Tibial nerve (tissue), 4 donors: ENCODE results near the gene CYP27A1.

Experiments used
- EP300 ChIP-seq, 2 donors: sonication (generic); formaldehyde crosslinking; IDR thresholded peaks; one replicate each; pipeline ENCODE4 v1.6.1; 2017; ENCODE audit warnings: antibody characterized with exemption in 2 of 2, mild to moderate bottlenecking in 1 of 2
- TF ChIP-seq, protein P1 (sequence below), 5 experiments: fragments of 200-600 bp in 3 of 5; fragments of 450-650 bp in 2 of 5; sonication (generic) in 3 of 5; IDR thresholded peaks; one replicate each; pipeline ENCODE4 v1.5.1; 2016 to 2019; ENCODE audit warnings: antibody characterized with exemption in 5 of 5, mild to moderate bottlenecking in 3 of 5, moderate library complexity in 2 of 5

DNA sequence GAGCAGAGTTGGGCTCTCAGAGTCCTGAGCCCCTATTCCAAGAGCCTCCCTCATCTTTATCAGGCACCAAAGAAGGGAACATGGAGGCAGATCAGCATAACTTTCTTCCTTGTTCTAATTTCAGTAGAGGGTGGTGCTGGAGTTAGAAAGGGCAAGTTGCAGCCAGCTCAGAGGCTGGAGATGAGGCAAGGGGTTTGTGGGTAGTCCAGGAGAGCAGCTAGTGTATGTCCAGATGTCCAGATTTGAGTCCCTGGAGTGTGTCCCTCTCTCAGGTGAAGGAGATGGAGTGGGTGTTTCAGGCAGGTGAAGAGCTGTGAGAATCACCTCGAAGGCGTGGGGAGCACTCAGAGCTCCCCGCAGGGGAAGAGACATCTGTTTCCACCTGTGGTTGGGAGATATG, 50.1 kb downstream of the CYP27A1 start:
- TF ChIP-seq, protein P1, sequence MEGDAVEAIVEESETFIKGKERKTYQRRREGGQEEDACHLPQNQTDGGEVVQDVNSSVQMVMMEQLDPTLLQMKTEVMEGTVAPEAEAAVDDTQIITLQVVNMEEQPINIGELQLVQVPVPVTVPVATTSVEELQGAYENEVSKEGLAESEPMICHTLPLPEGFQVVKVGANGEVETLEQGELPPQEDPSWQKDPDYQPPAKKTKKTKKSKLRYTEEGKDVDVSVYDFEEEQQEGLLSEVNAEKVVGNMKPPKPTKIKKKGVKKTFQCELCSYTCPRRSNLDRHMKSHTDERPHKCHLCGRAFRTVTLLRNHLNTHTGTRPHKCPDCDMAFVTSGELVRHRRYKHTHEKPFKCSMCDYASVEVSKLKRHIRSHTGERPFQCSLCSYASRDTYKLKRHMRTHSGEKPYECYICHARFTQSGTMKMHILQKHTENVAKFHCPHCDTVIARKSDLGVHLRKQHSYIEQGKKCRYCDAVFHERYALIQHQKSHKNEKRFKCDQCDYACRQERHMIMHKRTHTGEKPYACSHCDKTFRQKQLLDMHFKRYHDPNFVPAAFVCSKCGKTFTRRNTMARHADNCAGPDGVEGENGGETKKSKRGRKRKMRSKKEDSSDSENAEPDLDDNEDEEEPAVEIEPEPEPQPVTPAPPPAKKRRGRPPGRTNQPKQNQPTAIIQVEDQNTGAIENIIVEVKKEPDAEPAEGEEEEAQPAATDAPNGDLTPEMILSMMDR (IDR thresholded peaks at IDR 0.05), result no peak
- no peak for TF ChIP-seq EP300 (IDR thresholded peaks at IDR 0.05)
